Adipocyte (in vitro differentiated cells): ENCODE results near the gene PTPRN2.
"Not testable (repeated sequence)": the region's sequence is repeated elsewhere in the genome, so short reads cannot be mapped to it uniquely, and the experiment has no call there.

Source experiments
- DNase-seq: peaks from one replicate; pipeline ENCODE4 v3.0.0-alpha.2; 2015; ENCODE audit warnings: low read depth
- H3K27me3 ChIP-seq: replicated peaks from 2 replicates; pipeline ENCODE4 v1.7.0; 2013; ENCODE audit warnings: mild to moderate bottlenecking, low read length, moderate library complexity; ENCODE audit not compliant: control insufficient read depth, insufficient read depth
- H3K36me3 ChIP-seq: 2 replicates; pipeline ENCODE4 v1.7.0; 2013; ENCODE audit warnings: low read length, mild to moderate bottlenecking, moderate library complexity; ENCODE audit not compliant: control insufficient read depth, insufficient read depth, severe bottlenecking
- H3K4me1 ChIP-seq: 2 replicates; pipeline ENCODE4 v1.7.0; 2013; ENCODE audit warnings: mild to moderate bottlenecking, low read length, moderate library complexity; ENCODE audit not compliant: control insufficient read depth, insufficient read depth
- H3K4me3 ChIP-seq: 2 replicates; pipeline ENCODE4 v1.7.0; 2013; ENCODE audit warnings: mild to moderate bottlenecking, low read length, moderate library complexity
- H3K9ac ChIP-seq: 2 replicates; pipeline ENCODE4 v1.7.0; 2013; ENCODE audit warnings: mild to moderate bottlenecking, low read length, moderate library complexity
- H3K9me3 ChIP-seq: 2 replicates; pipeline ENCODE4 v1.7.0; 2013; ENCODE audit warnings: mild to moderate bottlenecking, low read length, moderate library complexity; ENCODE audit not compliant: control insufficient read depth

Gene PTPRN2

DNA sequence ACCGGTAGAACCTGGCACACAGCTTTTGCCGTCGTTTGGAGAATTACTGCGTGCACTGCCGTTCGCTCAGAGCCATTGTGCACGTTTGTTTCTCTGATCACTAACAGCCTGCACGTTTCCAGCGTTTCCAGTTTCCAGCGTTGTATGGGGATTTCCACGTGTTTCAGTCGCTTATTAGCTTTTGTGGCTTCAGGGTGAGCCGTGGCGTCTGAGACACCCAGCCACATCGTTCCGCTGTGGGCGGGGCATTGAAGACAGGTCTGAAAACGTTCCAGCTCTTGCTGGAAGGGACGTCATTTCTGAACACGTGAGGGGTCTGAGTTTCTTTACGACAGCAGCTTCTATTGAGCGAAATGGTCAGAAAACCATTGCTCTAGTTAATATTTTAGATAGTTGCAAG is 1086.0 kb downstream of the PTPRN2 start:
- Histone ChIP-seq H3K9ac (no peak overlapping the region), H3K27me3 (no peaks in the 10 kb centered on the region), H3K36me3 (no peaks in the 10 kb centered on the region), H3K4me1 (no peaks in the 10 kb centered on the region), H3K9me3 (peaks cover 6% of the 10 kb centered on the region), H3K4me3 (no peak overlapping the region)
- DNase-seq = no peak

DNA sequence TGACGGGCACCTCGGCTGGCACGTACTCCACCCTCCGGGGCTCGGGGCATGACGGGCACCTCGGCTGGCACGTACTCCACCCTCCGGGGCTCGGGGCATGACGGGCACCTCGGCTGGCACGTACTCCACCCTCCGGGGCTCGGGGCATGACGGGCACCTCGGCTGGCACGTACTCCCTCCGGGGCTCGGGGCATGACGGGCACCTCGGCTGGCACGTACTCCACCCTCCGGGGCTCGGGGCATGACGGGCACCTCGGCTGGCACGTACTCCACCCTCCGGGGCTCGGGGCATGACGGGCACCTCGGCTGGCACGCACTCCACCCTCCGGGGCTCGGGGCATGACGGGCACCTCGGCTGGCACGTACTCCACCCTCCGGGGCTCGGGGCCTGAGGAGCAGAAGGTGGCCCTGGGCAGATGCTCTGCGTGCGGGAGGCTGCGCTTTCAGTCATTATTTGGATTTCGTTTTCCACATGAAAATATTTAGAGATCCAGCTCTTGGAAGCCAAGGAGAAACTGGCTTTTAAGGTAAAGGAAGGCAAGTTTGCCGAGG is 1086.6 kb downstream of the PTPRN2 start:
- not testable (repeated sequence) for H3K9ac ChIP-seq

GRCh38 chr7:157500171-157500960 is 1087.3 kb downstream of the PTPRN2 start:
- Histone ChIP-seq H3K36me3 (no peaks in the 10 kb centered on the region), H3K4me1 (no peaks in the 10 kb centered on the region), H3K9ac (no peak overlapping the region), H3K9me3 (no peaks in the 10 kb centered on the region), H3K4me3 (no peak overlapping the region), H3K27me3 (no peaks in the 10 kb centered on the region)
- DNase-seq = no peak

More for the DNA sequence above, 1086.6 kb downstream of the PTPRN2 start:
- not testable (repeated sequence) for H3K36me3 ChIP-seq, DNase-seq, H3K9me3 ChIP-seq, H3K27me3 ChIP-seq, H3K4me3 ChIP-seq, H3K4me1 ChIP-seq

DNA sequence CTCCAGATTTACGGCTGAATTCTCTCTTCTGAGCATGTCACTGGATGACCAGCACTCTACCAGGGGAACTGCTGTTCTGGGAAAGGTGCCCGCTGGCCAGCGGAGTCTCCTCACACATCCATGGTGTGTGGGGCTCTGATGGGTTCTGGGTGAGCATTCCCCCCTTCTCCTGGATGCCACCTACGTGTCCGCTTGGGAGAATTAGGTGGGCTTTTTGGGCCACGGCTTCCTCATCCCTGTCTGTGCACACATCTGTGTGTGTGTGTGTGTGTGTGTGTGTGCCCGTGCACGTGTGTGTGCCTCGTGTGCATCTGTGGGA is 1087.8 kb downstream of the PTPRN2 start:
- no peaks in the 10 kb centered on the region for H3K4me1 ChIP-seq
- no peaks in the 10 kb centered on the region for H3K27me3 ChIP-seq
- no peaks in the 10 kb centered on the region for H3K9me3 ChIP-seq
- no peak overlapping the region for H3K4me3 ChIP-seq
- DNase-seq = no peak
- H3K9ac ChIP-seq = no peak overlapping the region
- H3K36me3 ChIP-seq = no peaks in the 10 kb centered on the region

- DNase-seq = no peak
- no peak overlapping the region for H3K9ac ChIP-seq
- no peaks in the 10 kb centered on the region for H3K9me3 ChIP-seq
- no peak overlapping the region for H3K4me3 ChIP-seq
- no peaks in the 10 kb centered on the region for H3K36me3 ChIP-seq
- H3K4me1 ChIP-seq = no peaks in the 10 kb centered on the region
- H3K27me3 ChIP-seq = no peaks in the 10 kb centered on the region
Measured at GRCh38 chr7:157499121-157499834, 1088.3 kb downstream of the PTPRN2 start.

DNA sequence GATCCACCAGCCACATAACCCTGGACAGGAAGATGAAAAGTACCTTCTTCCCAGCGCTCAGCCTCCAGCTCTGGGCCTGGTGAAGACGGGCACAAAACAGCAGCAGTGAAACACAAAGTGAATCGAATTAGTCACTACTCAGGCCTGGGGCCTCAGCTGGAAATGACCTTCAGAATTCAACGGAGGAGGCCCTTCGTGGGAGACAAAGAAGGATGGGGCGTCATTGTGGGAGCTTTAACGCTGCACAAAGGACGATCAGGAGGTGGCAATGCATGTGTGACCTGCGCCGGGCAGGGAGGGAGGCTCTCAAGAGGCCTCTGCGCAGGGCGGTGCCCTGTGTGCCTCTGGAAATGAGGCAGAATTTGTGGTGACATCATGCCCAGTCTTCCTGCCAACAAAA is 1089.0 kb downstream of the PTPRN2 start:
- Histone ChIP-seq H3K4me1 (no peaks in the 10 kb centered on the region), H3K9me3 (no peaks in the 10 kb centered on the region), H3K9ac (no peak overlapping the region), H3K4me3 (no peak overlapping the region), H3K27me3 (no peaks in the 10 kb centered on the region), H3K36me3 (no peaks in the 10 kb centered on the region)
- no peak for DNase-seq

DNA sequence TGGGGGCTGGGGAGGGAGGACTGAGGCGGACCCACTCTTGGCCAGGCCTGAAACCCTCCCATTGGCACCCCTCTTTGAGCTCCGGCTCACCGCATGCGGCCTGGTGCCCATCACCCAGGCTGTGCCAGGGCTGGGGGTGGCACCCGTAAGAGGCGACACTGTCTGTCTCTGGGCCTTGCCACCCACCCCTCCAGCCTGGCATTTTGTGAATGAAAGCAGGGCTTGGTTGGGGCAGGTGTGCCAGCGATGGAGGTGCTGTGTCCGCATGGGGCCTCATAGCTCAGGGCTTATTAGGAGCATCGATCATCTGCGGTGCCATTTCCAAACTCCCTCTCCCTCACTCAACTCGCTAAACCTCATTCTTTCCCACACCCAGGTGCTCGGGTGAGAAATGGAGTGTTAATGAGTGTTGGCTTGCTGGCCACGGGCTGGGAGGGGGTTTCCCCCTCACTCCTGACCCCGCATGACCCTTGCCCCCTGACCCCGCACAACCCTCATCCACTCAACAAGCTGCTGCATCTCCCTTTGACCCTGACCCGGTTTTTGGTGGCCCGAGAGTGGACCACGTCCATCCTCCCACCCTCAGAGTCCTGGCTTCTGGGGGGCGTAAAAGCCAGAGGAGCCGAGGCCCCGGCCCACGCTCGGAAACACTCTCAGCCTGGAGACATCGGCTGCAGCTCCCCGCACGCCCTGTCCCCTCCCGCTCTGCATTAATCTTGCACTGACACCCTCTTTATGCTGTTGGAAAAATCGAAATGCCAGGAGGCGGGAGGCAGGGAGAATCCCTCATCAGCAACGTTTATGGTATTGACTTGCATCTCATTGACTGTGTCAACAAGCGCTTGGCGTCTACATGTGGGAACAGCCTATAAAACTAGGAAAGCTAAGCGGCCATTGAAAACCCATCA is 1089.6 kb downstream of the PTPRN2 start:
- H3K9ac ChIP-seq = no peak overlapping the region
- no peaks in the 10 kb centered on the region for H3K36me3 ChIP-seq
- DNase-seq = no peak
- no peaks in the 10 kb centered on the region for H3K27me3 ChIP-seq
- H3K9me3 ChIP-seq = no peaks in the 10 kb centered on the region
- H3K4me1 ChIP-seq = no peaks in the 10 kb centered on the region
- no peak overlapping the region for H3K4me3 ChIP-seq

- DNase-seq = no peak
- no peaks in the 10 kb centered on the region for H3K9me3 ChIP-seq
- H3K36me3 ChIP-seq = no peaks in the 10 kb centered on the region
- no peak overlapping the region for H3K4me3 ChIP-seq
- H3K27me3 ChIP-seq = no peaks in the 10 kb centered on the region
- H3K9ac ChIP-seq = no peak overlapping the region
- no peaks in the 10 kb centered on the region for H3K4me1 ChIP-seq
Measured at GRCh38 chr7:157497367-157497743, 1090.3 kb downstream of the PTPRN2 start.

DNA sequence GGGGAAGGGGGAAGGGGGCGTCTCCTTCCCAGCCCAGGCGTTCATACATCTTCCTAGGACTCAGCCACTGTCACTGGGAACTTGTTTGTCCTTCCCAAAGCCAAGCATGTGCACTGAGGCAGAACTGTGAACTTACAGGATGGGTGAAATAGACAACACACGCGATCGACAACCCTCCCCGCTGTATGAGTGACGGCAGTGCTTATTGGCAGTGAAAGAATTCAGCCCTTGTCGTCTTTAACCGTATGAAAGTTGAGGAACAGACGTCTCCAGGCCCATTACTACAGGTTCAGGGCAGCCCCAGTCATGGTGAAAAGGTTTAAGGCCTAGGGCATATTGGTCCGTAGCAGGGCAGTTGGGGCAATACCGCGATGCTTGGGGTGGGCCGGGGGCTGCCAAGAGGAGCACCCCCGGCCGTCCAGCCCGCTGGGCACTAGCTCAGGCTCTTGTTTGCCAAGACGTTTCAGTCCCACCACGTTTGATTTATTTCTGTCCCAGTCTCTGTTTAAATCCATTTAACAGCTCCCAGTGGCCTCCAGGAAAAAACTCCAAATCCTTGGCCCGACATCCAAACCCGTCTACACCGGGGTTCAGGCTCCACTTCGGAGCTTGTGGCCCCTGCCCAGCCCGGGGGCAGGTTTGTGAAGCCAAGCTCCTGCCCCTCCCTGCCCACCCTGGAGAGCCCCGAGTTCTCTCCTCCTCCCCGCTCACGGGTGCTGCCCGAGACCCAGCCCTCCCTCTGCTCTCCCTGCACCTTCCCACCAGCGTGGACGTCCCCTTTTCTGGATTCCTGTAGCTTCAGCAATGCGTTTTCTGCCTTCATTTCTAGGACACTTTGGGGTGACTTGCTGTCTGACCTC is 1091.0 kb downstream of the PTPRN2 start:
- DNase-seq = no peak

DNA sequence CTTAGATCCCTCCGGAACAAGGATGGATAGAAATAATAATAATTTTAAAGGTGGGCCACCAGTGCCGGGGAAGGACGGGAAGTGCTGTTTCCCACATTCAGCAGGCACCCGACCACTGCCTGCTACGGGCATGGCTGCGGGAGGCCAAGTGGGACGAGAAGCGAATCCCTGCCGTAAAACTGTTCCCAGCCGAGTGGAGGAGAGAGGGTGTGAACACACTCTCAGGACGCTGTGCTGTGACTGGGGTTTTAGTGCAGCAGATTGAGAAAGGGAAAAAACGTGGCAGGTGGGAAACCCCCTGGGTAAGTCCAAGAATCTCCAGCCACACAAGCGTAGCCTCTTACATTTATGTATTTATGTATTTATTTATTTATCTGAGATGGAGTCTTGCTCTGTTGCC is 1092.0 kb downstream of the PTPRN2 start:
- H3K36me3 ChIP-seq = no peaks in the 10 kb centered on the region
- no peaks in the 10 kb centered on the region for H3K27me3 ChIP-seq
- H3K4me1 ChIP-seq = no peaks in the 10 kb centered on the region
- no peak overlapping the region for H3K9ac ChIP-seq
- DNase-seq = no peak
- no peak overlapping the region for H3K4me3 ChIP-seq
- peaks cover 4% of the 10 kb centered on the region for H3K9me3 ChIP-seq

More for the DNA sequence above, 1091.0 kb downstream of the PTPRN2 start:
- Histone ChIP-seq H3K9me3 (no peaks in the 10 kb centered on the region), H3K27me3 (no peaks in the 10 kb centered on the region), H3K4me1 (no peaks in the 10 kb centered on the region), H3K4me3 (no peak overlapping the region), H3K36me3 (no peaks in the 10 kb centered on the region), H3K9ac (no peak overlapping the region)
